ENCODE results near the gene SNX32.
"Not testable (repeated sequence)": the region's sequence is repeated elsewhere in the genome, so short reads cannot be mapped to it uniquely, and the experiment has no call there.

The SNX32 gene

DNA sequence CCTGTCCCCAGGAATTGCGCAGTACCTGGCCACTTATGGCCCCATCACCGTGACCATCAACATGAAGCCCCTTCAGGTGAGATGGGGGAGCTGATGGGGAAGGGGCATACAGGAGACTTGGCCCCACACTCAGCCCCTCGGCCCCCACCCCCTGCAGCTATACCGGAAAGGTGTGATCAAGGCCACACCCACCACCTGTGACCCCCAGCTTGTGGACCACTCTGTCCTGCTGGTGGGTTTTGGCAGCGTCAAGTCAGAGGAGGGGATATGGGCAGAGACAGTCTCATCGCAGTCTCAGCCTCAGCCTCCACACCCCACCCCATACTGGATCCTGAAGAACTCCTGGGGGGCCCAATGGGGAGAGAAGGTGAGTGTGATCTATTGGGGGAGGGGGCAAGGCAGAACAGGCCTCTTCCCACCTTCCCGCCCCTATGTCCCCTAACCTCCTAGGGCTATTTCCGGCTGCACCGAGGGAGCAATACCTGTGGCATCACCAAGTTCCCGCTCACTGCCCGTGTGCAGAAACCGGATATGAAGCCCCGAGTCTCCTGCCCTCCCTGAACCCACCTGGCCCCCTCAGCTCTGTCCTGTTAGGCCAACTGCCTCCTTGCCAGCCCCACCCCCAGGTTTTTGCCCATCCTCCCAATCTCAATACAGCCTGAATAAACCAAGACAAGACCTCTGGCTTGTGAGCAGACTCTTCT is 49.4 kb downstream of the SNX32 start:
- no peak for DNase-seq (ENCODE audit: extremely low read depth in 1 of 2, low read depth in 1 of 2)

DNA sequence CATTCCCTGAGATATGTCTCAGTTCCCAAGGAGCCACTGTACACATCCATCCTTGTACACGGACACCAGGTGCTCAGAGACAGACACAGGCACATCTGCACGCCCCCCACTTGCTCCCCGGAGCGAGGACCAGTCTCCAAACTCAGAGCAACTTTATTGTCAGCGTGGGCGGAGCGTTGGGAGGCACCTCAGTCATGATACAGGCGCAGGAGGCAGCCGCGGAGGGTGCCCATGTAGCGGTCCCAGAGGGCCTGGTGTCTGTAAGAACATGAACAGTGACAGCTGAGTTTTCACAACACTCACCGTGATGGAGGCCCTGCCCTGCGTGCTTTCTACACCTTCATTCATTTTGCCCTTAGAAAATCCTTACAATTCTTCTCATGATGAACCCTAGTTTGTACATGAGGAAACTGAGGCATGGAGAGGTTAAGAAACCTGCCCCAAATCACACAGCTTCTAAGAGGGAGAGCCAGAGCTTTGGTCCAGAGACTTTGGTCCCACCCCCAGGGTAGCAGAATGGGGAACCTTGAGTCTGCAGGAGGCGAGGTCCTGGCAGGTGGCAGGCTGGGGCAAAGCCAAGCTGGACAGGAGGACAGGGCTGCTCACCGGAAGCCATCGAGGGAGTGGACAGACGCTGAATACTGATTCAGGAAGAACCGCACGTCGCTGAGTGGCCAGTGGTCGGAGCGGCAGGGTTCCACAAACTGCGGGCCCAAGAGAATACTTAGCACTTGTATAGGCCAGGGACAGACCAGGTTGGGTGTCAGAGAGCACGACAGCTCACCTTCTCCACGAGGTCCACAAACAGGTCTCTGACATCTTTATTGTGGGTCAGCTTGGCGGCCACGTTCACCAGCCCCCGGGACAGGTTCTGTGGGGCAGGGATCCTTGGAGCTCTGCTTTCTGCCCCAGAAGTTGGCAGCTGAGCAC is 50.3 kb downstream of the SNX32 start:
- no peak for DNase-seq (ENCODE audit: extremely low read depth in 1 of 2, low read depth in 1 of 2)

DNA sequence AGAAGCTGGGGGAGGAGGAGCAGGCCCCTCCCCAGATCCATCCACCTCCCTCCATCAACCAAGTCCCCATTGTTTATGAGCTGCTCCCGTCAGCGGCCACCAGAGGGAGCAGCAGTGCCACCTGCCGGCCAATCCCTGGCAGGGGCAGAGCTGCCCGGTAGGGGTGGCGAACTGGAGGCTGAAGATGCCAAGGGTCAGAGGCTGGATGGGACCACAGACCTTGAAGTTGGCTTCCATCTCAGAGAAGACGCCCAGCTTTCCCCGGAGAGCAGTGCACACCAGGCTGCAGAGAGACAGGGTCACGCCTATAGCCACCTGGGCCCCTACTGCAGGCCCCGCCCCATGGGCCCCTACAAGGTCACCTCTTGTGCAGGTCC is 50.9 kb downstream of the SNX32 start:
- DNase-seq (ENCODE audit: extremely low read depth in 1 of 2, low read depth in 1 of 2): peak in 1 of 2 donors; percentile 70

DNA sequence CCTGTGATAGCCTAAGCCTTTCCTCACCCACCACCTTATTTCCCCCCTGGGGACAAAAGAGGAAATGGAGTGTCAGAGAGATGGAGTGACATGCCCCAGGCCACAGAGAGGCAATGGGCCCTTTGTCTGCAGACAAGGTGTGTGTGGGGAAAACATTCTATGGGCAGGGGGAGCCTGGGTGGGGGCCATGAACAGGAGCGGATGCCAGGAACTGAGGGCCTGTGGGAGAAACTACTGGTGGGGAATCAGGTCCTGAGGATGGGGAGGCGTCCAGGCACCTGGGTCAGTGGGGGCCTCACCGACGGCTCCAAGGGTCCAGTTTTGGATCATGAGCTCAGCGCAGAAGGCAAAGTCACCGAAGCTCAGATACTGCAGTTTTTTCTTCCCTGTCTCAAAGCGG is 51.5 kb downstream of the SNX32 start:
- DNase-seq (ENCODE audit: extremely low read depth in 1 of 2, low read depth in 1 of 2): no peak

DNA sequence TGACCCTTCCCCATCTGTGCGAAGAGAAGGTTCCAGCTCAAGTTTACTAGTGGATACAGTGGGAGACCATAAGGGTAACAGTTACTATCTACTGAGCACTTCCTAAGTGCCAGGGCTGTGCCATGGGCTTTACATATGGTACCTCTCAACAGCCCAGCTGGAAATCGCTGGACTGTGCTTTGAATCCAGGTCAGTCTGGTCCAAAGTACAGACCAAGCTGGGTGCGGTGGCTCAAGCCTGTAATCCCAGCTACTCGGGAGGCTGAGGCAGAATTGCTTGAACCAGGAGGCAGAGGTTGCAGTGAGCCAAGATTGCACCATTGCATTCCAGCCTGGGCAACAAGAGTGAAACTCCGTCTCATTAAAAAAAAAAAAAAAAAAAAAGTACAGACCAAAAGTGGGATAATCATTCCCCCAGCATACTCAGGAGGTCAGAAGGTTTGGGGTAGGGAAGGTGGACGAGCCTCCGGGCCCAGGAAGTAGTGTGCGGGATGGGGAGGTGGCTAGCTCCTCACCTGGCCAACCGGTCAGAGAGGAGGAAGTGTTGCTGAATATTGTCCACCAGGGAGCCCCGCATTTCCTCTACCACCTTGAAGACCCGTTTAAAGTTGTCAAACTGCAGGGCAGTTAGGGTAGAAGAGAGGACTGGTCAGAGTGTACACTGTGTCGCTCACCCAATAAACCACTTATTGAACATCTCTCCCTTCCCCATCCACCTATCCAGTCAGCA is 52.2 kb downstream of the SNX32 start:
- DNase-seq (ENCODE audit: extremely low read depth in 1 of 2, low read depth in 1 of 2): no peak

DNA sequence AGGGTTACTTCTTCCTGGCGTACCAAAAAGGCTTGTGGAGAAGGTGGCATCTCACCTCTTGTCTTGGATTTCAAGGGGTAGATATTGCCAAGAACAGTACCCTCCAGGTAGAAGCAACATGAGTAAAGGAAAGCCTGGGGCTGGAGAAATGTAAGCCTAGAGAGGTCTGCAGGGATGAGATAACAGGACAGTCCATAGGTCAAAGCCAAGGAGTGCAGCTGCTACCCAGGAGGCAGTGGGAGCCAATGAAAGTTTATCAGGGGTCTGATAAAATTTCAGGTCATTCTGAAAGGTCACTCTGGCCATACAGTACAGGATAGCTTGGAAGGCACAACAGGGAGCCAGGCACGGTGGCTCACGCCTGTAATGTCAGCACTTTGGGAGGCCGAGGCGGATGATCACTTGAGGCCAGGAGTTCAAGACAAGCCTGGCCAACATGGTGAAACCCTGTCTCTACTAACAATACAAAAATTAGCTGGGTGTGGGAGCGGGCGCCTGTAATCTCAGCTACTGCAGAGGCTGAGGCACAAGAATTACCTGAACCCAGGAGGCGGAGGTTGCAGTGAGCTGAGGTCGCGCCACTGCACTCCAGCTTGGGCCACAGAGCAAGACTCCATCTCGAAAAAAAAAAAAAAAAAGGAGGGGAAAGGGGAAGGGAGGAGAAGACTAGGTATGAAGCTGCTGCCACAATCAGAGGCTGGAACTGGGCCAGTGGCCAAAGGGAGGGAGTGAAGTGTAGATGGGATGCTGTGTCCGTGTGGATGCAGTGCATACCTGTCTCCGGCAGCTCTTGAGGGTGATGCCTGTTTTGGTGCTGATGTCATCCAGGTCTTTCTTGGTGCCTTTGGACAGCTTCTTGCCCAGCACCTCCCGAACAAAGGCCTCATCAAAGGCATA is 53.3 kb downstream of the SNX32 start:
- no peak for DNase-seq (ENCODE audit: extremely low read depth in 1 of 2, low read depth in 1 of 2)

DNA sequence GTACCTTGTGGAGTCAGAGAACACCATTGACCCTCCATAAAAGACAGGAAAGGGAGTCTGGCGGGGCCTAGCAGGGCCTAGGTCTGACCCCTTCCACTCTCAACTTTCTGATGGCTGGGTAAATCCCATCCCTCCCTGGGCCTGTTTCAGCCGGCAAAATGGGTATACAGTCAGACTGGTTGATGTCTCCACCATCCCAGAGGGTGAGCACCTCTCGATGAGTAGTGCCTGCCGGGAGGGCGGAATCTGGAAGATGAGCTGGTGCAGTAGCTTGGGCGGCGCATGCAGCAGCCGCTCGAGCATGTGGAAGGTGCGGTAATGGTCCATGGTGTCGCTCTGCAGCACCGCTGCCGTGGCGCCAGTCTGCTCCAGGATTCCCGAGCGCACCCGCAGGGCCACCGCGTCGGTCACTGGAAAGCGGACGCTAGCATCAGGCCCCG is 54.0 kb downstream of the SNX32 start:
- no peak for DNase-seq (ENCODE audit: extremely low read depth in 1 of 2, low read depth in 1 of 2)

DNA sequence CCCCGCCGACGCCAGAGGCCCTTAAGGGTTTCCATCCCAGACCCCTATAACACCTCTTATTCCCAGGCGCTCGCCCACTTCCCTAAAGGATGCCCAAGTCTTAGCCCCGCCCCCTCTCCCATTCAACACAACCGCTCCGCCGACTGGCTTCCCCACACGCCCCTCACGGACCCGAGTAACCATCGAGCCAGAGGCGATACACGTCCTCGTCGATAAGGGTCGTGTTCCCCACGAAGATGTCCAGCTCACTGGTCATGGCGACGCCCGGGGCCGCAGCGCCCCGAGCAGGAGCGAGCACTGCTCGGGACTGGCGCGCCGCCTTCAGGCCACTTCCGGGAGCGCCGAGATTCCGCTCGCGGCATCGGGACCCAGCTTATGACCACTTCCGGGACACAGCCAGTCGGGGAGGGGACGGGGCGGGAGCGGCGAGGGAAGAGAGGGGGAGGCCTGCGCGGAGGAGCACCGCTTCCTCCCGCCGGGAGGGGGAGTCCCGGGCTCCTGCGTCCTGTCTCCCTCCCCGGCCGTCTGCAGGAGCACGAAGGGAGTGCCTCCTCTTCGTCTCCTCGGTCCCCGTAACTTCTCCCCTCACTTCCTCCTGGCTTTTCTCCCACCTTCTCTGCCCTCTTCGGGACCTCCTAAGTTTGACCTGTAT is 54.5 kb downstream of the SNX32 start, which contains the start of gene FIBP:
Gene FIBP, minus strand, starts transcription at position 309 of the 652 bp plus-strand sequence. Its CDS starts 53 bp downstream, at position 256.
- peak; percentile 90 to 92 for DNase-seq (ENCODE audit: extremely low read depth in 1 of 2, low read depth in 1 of 2)

DNA sequence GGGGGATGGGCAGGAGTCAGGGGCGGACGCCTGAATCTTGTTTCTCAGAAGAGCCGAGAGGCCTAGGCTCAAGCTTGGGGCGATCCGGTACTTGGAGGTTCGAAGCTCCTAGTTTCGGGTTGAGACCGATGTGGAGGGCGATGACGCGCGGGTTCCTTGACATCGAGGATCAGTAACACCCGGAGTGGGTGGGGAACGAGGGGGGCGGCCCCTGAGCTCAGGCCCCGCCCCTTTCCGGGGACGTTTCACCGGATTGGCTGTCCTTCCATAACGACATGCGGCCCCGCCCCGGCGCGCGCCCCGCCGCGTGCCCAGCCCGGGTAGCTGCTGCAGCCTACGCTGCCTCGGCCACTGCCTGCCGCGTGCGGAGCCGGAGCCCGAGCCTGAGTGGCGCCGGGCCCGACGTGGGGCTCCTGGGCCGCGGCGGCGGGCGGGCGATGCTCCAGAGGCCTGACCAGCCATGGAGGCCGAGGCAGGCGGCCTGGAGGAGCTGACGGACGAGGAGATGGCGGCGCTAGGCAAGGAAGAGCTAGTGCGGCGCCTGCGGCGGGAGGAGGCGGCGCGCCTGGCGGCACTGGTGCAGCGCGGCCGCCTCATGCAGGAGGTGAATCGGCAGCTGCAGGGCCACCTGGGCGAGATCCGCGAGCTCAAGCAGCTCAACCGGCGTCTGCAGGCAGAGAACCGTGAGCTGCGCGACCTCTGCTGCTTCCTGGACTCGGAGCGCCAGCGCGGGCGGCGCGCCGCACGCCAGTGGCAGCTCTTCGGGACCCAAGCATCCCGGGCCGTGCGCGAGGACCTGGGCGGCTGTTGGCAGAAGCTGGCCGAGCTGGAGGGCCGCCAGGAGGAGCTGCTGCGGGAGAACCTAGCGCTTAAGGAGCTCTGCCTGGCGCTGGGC is 56.8 kb downstream of the SNX32 start, which contains the start of gene CCDC85B:
Gene CCDC85B, plus strand, starts transcription at position 350 of the 895 bp plus-strand sequence. Its CDS starts 111 bp downstream, at position 461.
- DNase-seq (ENCODE audit: extremely low read depth in 1 of 2, low read depth in 1 of 2): peak; percentile 92 to 98

DNA sequence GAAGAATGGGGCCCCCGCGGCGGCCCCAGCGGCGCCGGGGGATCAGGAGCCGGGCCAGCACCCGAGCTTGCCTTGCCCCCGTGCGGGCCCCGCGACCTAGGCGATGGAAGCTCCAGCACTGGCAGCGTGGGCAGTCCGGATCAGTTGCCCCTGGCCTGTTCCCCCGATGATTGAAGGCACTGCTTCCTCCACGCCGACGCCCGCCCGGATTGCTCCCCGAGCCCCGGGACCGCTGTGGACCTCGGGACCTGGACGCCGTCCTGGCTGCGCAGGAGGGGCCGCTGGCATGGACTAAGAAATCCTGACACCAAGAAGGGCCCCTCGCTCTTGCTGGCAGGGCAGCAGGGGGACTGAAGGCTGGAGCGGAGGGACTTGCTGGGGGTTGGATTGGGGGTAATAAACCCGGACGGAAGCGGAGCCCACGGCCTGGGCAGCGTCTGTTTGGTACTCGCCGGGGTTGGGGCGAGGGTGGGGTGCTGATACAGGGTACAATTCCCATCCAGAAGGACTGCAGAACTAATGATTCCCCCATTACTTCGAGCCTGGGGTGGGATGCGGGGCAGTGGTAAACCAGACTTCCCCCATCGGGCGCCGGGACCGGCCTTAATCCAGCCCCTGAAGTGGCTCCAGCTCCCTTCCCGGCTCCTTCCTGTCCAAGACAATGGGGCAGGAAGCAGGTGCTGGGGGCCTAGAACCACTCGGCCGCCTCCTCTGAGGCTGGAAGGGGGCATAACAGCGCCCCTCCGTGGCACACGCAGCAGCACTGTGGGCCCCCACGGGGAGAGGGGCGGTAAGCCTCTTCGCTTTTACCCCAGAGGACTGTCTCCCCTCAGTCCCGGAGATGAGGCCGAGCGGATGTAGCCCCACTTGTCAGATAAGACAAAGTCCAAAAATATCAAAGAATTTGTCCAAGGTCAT is 57.7 kb downstream of the SNX32 start:
- no peak for DNase-seq (ENCODE audit: extremely low read depth in 1 of 2, low read depth in 1 of 2)

DNA sequence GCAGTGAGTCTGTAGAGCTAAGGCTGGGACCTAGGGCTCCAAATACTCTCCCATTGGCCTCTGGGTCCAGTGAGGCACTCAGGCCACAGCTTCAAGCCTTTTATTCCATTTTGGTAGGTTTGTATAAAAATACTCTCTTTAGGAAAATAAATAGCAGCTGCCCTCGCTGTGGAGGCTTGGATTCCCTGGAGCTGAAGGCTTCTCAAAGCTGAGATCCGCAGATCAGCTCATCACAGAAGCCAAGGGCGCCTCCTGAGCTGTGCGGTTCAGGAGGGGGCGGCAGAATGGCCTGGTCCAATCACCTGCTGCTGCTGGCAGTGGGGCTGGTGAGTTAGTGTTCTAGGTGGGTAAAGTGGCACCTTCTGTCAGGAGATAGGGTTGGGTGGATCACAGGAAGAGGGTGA is 58.4 kb downstream of the SNX32 start:
- not testable (repeated sequence) for DNase-seq (ENCODE audit: extremely low read depth in 1 of 2, low read depth in 1 of 2)

DNA sequence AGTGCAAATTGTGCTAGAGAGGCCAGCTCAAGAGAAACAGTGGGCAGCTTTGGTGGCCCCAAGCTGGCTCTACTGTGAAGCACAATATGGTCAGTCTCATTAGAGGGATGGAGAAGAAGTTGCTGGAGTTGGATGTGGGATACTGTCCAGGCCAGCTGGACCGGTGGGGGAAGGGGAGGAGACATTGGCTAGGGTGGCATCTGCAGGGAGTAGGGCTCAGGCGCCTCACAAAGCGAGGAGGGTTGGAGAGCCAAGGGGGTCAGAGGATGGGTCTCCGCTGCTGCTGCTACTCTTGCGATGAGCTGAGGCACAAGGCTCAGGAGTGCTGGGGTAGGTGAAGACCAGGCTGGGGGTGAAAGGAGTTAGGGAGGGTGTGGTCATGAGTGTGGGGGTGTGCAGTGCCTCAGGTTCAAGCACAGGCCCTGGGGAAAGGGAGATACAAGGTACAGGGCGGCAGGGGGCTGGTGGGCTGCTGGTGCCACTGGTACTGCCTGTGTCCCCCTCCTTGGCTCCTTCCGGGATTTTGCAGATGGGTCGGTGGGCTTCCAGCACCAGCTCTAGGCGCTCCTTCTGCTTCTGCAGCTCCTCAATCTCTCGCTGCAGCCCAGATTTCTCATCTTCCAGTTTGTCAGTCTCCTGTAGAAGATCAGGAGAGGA is 59.0 kb downstream of the SNX32 start:
- no peak for DNase-seq (ENCODE audit: extremely low read depth in 1 of 2, low read depth in 1 of 2)

DNA sequence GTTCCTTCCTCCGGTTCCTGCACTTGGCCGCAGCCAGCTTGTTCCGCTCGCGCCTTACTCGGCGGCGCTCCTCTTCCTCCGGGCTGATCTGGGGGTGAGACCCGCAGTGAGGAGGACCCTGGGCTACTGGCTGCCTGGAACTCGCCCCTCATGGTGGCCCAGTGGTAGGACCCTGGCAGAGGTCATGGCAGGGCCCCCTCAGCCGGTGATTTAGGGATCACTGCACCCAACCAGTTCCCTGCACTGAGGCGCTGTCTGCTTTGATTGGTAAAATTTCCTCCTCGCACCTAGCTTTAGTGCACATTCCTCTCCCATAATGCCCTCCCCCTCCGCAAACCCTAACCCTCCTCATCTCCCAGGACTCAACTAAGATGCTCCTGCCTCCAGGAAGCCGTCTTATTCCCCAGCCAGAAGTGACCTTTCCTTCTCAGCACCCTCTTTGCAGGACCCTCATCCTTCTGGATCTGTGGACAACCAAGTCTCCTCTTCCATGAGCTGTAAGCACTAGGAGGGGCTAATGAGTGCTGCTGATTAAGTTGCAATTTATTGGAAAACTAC is 60.4 kb downstream of the SNX32 start:
- no peak for DNase-seq (ENCODE audit: extremely low read depth in 1 of 2, low read depth in 1 of 2)

DNA sequence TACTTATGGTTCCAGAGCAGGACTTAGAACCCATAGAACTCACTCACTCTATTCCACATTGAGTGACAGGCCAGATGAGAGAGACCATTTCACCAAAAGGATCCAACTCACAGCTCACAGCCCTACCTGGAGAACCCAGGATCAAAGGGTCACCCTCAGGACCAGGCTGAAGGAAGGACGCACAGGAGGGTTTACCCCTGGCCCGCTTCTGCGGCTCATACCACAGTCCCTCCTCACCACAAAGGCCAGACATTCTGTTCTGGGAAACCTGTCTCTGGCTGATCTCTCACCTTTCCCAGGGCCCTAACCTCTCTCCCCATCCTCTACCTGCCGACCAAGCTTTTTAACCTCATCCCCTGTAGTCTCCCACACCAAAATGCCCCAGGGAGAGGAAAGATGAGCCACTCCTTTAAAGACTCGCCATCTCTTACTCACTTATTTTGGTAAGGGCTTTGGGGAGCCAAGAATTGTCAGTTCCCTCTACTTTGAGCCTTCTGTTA is 61.8 kb downstream of the SNX32 start:
- no peak for DNase-seq (ENCODE audit: extremely low read depth in 1 of 2, low read depth in 1 of 2)

DNA sequence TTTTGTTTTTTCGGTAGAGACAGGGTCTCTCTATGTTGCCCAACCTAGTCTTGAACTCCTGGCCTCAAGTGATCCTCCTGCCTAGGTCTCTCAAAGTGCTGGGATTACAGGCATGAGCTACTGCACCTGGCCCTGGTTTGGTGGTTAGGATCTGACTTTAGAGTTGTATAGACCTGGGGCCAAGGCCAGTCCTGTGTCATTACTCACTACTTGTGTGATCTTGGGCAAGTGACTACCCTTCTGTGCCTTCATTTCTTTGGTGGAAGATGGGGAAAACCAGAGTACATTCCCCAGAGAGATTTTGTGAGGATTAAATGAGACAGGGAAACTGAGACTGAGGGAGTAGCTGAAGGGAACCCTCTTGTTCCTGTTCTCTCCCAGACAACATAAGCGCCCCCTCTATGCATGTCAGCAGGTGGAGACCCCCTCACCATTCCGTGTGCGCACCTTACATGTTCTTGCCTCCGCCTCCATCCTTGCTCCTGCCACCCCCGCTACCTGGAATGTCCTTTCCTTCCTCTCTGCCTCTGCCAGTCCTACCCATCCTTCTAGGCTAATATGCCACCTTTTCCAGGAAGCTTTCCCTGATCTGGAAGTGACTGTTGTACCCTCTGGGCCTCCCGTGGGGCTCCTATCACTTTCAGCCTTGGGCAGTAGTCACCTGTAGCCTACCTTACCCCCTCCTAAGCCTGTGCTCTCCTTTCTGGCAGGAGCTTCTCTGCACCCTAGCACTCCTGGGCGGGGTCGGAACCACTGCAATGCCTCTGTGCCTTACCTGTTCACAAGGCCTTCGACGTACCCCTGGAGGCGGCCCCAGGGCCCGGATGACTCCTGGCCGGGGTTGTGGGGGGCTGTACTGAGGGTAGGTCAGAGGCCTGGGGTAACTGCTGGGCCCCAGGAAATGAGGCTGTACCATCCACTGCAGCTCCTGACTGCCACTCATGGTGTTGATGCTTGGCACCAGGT is 62.6 kb downstream of the SNX32 start:
- no peak for DNase-seq (ENCODE audit: extremely low read depth in 1 of 2, low read depth in 1 of 2)
